Thoracic aorta (tissue), 2 donors: ENCODE measurements around the gene ERC1. TPM values are rescaled to one million over a fixed set of nuclear protein-coding genes. Genes with fewer than 3 reads are reported as not detected.

Experiments used
- ATAC-seq: fragments of 150-250 bp; one replicate; pipeline ENCODE4 v1.8.0; 2017; ENCODE audit warnings: low read depth; ENCODE audit not compliant: insufficient number of reproducible peaks, low FRiP score
- DNase-seq: peaks from one replicate; pipeline ENCODE4 v3.0.0-alpha.2; 2020; ENCODE audit warnings: low spot score
- H3K27ac ChIP-seq, 2 donors: fragments of 200-600 bp; sonication (generic); 1 replicate in 1 of 2; 2 replicates in 1 of 2; pipeline ENCODE4 v1.5.1; 2016; ENCODE audit warnings: mild to moderate bottlenecking in 2 of 2, moderate library complexity in 2 of 2
- H3K27me3 ChIP-seq: fragments of 200-600 bp; sonication (generic); replicated peaks from 2 replicates; pipeline ENCODE4 v1.6.0; 2016; ENCODE audit warnings: mild to moderate bottlenecking; ENCODE audit not compliant: insufficient read depth
- H3K36me3 ChIP-seq: fragments of 200-600 bp; sonication (generic); one replicate; pipeline ENCODE4 v1.5.1; 2016
- H3K4me1 ChIP-seq, 2 donors: fragments of 200-600 bp; sonication (generic); 1 replicate in 1 of 2; 2 replicates in 1 of 2; pipeline versions ENCODE4 v1.5.1 to v1.6.0; 2016; ENCODE audit warnings: low read depth in 2 of 2, mild to moderate bottlenecking in 1 of 2; ENCODE audit not compliant: control insufficient read depth in 1 of 2
- H3K4me3 ChIP-seq: fragments of 200-600 bp; sonication (generic); 2 replicates; pipeline ENCODE4 v1.5.1; 2016; ENCODE audit warnings: mild to moderate bottlenecking
- H3K9me3 ChIP-seq: fragments of 200-600 bp; sonication (generic); 2 replicates; pipeline ENCODE4 v1.5.1; 2016
- total RNA-seq, 2 donors: library from RNA; depleted of rRNA; stranded (reverse); fragments of >200 nt; gene quantifications; one replicate each; pipeline versions ENCODE4 v1.1.0 to v1.2.3, GENCODE V29; 2016
- TF ChIP-seq, protein P1 (sequence below): fragments of 200-600 bp; sonication (generic); IDR thresholded peaks from one replicate; pipeline ENCODE4 v1.5.1; 2019; ENCODE audit warnings: antibody characterized with exemption

Gene ERC1
- total RNA-seq, 2 donors from 2014 or later, result 45.8 to 80.0 TPM

- no peak overlapping the region for H3K27ac ChIP-seq
- no peaks in the 10 kb centered on the region for H3K4me1 ChIP-seq
- no peaks in the 10 kb centered on the region for H3K36me3 ChIP-seq
- H3K27me3 ChIP-seq, result no peaks in the 10 kb centered on the region
- no peak for ATAC-seq
- DNase-seq, result no peak
- TF ChIP-seq, protein P1, sequence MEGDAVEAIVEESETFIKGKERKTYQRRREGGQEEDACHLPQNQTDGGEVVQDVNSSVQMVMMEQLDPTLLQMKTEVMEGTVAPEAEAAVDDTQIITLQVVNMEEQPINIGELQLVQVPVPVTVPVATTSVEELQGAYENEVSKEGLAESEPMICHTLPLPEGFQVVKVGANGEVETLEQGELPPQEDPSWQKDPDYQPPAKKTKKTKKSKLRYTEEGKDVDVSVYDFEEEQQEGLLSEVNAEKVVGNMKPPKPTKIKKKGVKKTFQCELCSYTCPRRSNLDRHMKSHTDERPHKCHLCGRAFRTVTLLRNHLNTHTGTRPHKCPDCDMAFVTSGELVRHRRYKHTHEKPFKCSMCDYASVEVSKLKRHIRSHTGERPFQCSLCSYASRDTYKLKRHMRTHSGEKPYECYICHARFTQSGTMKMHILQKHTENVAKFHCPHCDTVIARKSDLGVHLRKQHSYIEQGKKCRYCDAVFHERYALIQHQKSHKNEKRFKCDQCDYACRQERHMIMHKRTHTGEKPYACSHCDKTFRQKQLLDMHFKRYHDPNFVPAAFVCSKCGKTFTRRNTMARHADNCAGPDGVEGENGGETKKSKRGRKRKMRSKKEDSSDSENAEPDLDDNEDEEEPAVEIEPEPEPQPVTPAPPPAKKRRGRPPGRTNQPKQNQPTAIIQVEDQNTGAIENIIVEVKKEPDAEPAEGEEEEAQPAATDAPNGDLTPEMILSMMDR, result no peak
- no peaks in the 10 kb centered on the region for H3K9me3 ChIP-seq
- no peak overlapping the region for H3K4me3 ChIP-seq
Observed at GRCh38 chr12:1410794-1411193, 419.8 kb downstream of the ERC1 start.

DNA sequence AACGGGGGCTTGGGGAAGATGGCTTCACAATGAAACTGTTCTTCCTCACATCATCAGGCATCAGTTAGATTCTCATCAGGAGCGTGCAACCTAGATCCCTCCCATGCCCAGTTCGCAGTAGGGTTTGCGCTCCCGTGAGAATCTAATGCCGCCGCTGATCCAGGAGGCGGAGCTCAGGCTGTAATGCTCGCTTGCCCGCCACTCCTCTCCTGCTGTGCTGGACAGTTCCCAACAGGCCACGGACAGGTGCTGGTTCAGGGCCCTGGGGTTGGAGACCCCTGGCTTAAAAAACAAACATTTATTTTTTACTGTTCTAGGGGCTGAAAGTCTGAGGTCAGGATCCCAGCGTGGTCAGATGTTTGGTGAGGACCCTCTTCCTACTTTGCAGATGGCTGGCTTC is 422.9 kb downstream of the ERC1 start:
- Histone ChIP-seq H3K4me3 (no peak overlapping the region), H3K9me3 (no peaks in the 10 kb centered on the region), H3K36me3 (no peaks in the 10 kb centered on the region), H3K27ac (no peak overlapping the region), H3K27me3 (no peaks in the 10 kb centered on the region), H3K4me1 (no peaks in the 10 kb centered on the region)
- DNase-seq (no peak), ATAC-seq (no peak)
- TF ChIP-seq, protein P1, result no peak

DNA sequence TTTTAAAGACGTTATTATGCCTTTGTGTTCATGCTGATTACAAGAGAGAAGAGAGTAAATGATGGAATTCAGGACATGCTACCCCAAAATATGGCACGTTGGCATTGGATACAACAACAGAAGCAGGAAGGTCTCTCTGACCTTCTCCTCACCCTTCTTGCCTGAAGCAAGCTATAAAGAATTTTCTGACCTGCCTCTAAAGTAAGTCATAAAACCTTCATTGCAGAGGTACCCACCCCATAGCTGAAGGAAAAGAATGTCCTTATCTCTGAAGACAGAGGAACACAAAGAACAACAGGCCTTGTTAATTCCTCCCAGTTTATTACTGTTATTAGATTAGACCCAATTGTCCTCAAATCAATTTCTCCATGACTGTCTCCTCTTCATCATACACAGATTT is 427.1 kb downstream of the ERC1 start:
- H3K36me3 ChIP-seq, result no peaks in the 10 kb centered on the region
- H3K4me3 ChIP-seq, result no peak overlapping the region
- H3K27me3 ChIP-seq, result no peaks in the 10 kb centered on the region
- ATAC-seq (no peak), DNase-seq (no peak)
- H3K9me3 ChIP-seq, result peaks cover 8% of the 10 kb centered on the region
- no peaks in the 10 kb centered on the region for H3K4me1 ChIP-seq
- H3K27ac ChIP-seq, result no peak overlapping the region
- TF ChIP-seq, protein P1, result no peak

DNA sequence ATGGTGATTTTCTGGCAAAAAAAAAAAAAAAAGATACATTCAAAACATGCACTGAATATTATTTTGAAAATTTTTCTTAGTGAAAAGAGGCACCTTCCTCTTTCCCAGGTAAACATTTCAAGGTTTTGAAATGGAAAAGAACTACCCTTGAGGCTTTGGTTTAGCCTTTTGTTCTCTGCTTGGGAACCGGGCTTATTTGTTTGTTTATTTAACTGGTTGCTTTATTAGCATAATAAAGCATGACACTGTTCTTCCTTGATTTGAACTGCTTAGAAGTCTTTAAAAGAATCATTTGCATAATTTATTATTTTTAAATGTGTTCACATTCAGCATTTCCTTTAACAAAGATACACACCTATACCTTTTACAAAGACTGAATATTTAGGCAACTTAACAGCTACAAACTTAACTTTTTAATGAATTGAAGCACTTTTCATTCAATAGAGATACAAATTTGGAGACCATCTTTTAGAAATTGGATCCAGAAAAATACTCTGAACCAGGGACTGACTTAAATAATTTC is 428.9 kb downstream of the ERC1 start:
- H3K36me3 ChIP-seq, result no peaks in the 10 kb centered on the region
- no peaks in the 10 kb centered on the region for H3K4me1 ChIP-seq
- DNase-seq (no peak), ATAC-seq (no peak)
- no peak overlapping the region for H3K27ac ChIP-seq
- H3K4me3 ChIP-seq, result no peak overlapping the region
- no peaks in the 10 kb centered on the region for H3K27me3 ChIP-seq
- H3K9me3 ChIP-seq, result peaks cover 8% of the 10 kb centered on the region
- TF ChIP-seq, protein P1, result no peak

GRCh38 chr12:1421091-1421846 is 430.2 kb downstream of the ERC1 start:
- Histone ChIP-seq H3K36me3 (no peaks in the 10 kb centered on the region), H3K9me3 (peaks cover 8% of the 10 kb centered on the region), H3K4me1 (no peaks in the 10 kb centered on the region), H3K27ac (no peak overlapping the region), H3K4me3 (no peak overlapping the region), H3K27me3 (no peaks in the 10 kb centered on the region)
- ATAC-seq (no peak), DNase-seq (no peak)
- TF ChIP-seq, protein P1, result no peak
